Coronary artery (tissue), 2 donors: ENCODE data around the gene SLC25A29.

Experiments used
- DNase-seq: peaks from one replicate; pipeline ENCODE4 v3.0.0-alpha.2; 2017; ENCODE audit warnings: low spot score
- H3K27ac ChIP-seq, 2 donors: fragments of 200-600 bp; sonication (generic); one replicate each; pipeline ENCODE4 v1.5.1; 2016 to 2019
- H3K4me3 ChIP-seq: fragments of 200-600 bp; sonication (generic); 2 replicates; pipeline ENCODE4 v1.5.1; 2016; ENCODE audit warnings: mild to moderate bottlenecking, moderate library complexity
- TF ChIP-seq, protein P1 (sequence below): fragments of 200-600 bp; sonication (generic); IDR thresholded peaks from one replicate; pipeline ENCODE4 v1.5.1; 2019; ENCODE audit warnings: antibody characterized with exemption

SLC25A29 gene, protein sequence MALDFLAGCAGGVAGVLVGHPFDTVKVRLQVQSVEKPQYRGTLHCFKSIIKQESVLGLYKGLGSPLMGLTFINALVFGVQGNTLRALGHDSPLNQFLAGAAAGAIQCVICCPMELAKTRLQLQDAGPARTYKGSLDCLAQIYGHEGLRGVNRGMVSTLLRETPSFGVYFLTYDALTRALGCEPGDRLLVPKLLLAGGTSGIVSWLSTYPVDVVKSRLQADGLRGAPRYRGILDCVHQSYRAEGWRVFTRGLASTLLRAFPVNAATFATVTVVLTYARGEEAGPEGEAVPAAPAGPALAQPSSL

GRCh38 chr14:100306101-100306997 is at the start of gene SLC25A29:
Gene SLC25A29, minus strand, starts transcription at chr14:100306444. Its CDS starts 212 bp downstream, at chr14:100306232.
- DNase-seq: peak; percentile 88
- peak within 1 kb of the TSS; percentile 79 to 88 for H3K27ac ChIP-seq
- peak within 1 kb of the TSS; percentile 99 for H3K4me3 ChIP-seq
- TF ChIP-seq, protein P1, sequence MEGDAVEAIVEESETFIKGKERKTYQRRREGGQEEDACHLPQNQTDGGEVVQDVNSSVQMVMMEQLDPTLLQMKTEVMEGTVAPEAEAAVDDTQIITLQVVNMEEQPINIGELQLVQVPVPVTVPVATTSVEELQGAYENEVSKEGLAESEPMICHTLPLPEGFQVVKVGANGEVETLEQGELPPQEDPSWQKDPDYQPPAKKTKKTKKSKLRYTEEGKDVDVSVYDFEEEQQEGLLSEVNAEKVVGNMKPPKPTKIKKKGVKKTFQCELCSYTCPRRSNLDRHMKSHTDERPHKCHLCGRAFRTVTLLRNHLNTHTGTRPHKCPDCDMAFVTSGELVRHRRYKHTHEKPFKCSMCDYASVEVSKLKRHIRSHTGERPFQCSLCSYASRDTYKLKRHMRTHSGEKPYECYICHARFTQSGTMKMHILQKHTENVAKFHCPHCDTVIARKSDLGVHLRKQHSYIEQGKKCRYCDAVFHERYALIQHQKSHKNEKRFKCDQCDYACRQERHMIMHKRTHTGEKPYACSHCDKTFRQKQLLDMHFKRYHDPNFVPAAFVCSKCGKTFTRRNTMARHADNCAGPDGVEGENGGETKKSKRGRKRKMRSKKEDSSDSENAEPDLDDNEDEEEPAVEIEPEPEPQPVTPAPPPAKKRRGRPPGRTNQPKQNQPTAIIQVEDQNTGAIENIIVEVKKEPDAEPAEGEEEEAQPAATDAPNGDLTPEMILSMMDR: no peak

DNA sequence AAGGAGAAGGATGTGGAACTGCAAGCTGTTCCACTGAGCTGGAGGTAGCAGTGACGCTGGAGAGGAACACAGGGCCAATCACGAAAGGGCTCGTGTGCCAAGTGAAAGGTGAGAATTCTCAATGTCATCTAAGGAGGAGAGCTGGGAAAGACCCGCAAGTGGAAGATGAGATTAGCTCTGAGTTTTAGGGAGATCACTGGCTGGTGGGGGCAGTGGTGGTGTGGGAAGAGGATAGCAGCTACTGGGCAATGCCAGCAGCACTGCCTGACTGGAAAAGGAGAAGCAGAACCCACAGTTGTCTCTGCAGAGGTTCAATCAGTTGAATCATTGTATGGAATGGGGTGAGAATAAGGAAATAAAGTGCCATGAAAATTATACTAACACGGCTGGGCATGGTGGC is 44.7 kb upstream of the SLC25A29 start:
- DNase-seq: no peak
- TF ChIP-seq, protein P1: no peak
- H3K4me3 ChIP-seq: no peak overlapping the region
- no peak overlapping the region for H3K27ac ChIP-seq

DNA sequence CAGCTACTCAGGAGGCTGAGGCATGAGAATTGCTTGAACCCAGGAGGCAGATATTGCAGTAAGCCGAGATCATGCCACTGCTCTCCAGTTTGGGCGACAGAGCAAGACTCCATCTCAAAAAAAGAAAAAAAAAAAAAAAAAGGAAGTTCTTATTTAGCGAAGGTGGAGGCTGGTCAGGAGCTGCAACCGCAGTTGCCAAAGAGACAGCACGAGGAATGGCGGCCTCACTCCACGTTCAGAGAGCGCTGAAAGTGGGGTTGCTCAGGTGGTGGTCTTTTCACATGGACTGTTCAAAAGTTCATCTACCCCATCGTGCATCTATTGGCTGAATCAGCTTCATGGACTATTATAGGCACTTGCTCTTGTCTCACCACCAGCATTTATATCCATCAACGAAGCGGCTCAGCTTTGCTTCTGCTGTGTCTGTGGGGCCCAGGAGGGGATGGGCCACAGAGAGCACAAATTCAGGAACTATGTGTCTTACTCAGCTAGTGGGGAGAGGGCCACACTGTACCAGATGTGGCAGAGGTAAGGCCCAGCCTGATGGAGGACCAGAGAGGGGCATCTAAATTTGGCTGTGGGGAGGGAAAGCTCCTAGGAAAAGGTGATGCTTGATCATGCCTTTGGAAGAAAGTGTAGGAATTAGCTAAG is 44.2 kb upstream of the SLC25A29 start:
- no peak overlapping the region for H3K27ac ChIP-seq
- DNase-seq: no peak
- TF ChIP-seq, protein P1: no peak
- no peak overlapping the region for H3K4me3 ChIP-seq

DNA sequence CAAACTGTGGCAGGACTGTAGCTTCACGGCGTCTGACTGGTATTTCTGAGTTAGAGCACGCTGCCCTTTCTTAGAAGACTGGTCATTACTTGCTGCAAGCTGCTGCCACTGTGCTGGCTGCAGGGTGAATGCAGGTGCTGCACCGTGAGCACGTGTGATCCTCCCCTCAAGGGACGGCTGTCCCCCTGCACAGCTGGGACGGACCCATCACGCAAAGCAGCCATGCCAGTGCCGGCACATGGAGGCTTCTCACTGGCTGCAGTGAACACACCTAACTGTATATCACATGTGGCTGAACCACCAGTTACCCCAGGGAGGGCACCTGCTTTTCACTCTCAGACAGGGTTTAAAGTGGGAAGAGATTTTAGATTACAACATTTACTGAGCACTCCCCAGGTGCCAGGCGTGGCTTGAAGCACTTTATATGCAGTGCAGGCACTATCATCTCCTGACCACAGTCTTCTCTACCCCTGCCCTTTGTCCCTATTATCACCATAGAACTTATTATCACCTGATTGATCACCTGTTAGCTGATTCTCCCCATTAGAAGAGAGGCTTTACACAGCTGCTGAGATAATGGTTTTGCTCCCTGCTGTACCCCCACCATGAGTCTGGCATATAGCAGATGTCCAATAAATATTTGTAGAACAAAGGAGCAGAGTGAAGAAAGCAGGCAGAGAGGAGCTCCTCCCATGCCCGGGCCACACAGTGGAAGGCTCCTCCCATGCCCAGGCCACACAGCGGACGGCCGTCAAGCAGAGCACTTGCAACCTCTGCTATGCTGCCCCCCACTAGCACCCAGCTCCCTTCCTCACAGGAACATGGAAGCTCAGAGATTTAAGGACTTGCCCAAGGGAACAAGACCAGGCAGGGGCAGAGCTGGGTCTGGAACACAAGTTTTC is 42.8 kb upstream of the SLC25A29 start:
- TF ChIP-seq, protein P1: no peak
- no peak overlapping the region for H3K4me3 ChIP-seq
- DNase-seq: no peak
- no peak overlapping the region for H3K27ac ChIP-seq

- Histone ChIP-seq H3K27ac (no peak overlapping the region), H3K4me3 (no peak overlapping the region)
- TF ChIP-seq, protein P1: no peak
- DNase-seq: no peak
These were observed 42.0 kb upstream of the SLC25A29 start for GRCh38 chr14:100348253-100348729.
